Tibial nerve (tissue), 4 donors: ENCODE data around the gene FAM107B.

Source experiments
- EP300 ChIP-seq, 2 donors: sonication (generic); formaldehyde crosslinking; IDR thresholded peaks; one replicate each; pipeline ENCODE4 v1.6.1; 2017; ENCODE audit warnings: antibody characterized with exemption in 2 of 2, mild to moderate bottlenecking in 1 of 2
- POLR2A ChIP-seq, 2 donors: fragments of 450-650 bp; IDR thresholded peaks; one replicate each; pipeline ENCODE4 v1.6.1; 2017; ENCODE audit warnings: antibody characterized with exemption in 2 of 2, mild to moderate bottlenecking in 2 of 2, moderate library complexity in 2 of 2
- TF ChIP-seq, protein P1 (sequence below), 5 experiments: fragments of 200-600 bp in 3 of 5; fragments of 450-650 bp in 2 of 5; sonication (generic) in 3 of 5; IDR thresholded peaks; one replicate each; pipeline ENCODE4 v1.5.1; 2016 to 2019; ENCODE audit warnings: antibody characterized with exemption in 5 of 5, mild to moderate bottlenecking in 3 of 5, moderate library complexity in 2 of 5

DNA sequence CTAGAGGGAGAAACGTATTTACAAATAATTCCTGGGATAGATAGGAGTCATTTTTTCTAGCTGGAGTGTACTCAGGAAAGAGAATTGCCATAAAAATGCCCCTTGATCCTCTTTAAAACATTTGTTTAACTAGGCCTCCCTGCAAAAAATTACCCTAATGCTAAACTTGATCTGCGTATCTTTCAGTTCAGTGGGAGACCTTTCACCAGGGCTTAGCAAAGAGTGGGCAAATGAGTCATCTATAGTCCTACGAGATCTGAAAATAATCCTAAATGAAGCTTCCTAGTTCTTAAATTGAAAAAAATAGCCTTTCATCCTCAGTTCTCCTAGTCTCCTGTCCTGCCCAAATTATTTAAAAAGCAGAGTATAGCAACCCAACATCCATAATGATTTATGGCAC lies 245.3 kb downstream of the FAM107B start:
- TF ChIP-seq, protein P1, sequence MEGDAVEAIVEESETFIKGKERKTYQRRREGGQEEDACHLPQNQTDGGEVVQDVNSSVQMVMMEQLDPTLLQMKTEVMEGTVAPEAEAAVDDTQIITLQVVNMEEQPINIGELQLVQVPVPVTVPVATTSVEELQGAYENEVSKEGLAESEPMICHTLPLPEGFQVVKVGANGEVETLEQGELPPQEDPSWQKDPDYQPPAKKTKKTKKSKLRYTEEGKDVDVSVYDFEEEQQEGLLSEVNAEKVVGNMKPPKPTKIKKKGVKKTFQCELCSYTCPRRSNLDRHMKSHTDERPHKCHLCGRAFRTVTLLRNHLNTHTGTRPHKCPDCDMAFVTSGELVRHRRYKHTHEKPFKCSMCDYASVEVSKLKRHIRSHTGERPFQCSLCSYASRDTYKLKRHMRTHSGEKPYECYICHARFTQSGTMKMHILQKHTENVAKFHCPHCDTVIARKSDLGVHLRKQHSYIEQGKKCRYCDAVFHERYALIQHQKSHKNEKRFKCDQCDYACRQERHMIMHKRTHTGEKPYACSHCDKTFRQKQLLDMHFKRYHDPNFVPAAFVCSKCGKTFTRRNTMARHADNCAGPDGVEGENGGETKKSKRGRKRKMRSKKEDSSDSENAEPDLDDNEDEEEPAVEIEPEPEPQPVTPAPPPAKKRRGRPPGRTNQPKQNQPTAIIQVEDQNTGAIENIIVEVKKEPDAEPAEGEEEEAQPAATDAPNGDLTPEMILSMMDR (IDR thresholded peaks at IDR 0.05): no peak
- TF ChIP-seq EP300 (IDR thresholded peaks at IDR 0.05): no peak
- TF ChIP-seq POLR2A (IDR thresholded peaks at IDR 0.05): no peak
